COLO829 (cell line): ENCODE data around the gene ABCF2.

Experiments used
- DNase-seq: peaks from one replicate; pipeline ENCODE4 v3.0.0; 2012; ENCODE audit warnings: low spot score

ABCF2 gene

GRCh38 chr7:151174246-151175046 lies 52.6 kb downstream of the ABCF2 start:
- peak; percentile 36 for DNase-seq

- DNase-seq = no peak
These were observed 53.4 kb downstream of the ABCF2 start for GRCh38 chr7:151173386-151174245.

- peak; percentile 57 for DNase-seq
These were observed 54.5 kb downstream of the ABCF2 start for GRCh38 chr7:151172273-151173141.

- no peak for DNase-seq
These were observed 58.2 kb downstream of the ABCF2 start for GRCh38 chr7:151168787-151169162.

GRCh38 chr7:151168003-151168786 lies 58.8 kb downstream of the ABCF2 start:
- no peak for DNase-seq

GRCh38 chr7:151167197-151167961 lies 59.6 kb downstream of the ABCF2 start, which contains the start of gene GBX1:
GBX1 (minus strand) TSS chr7:151167694; CDS start chr7:151167548, 146 bp downstream.
- DNase-seq = no peak

GRCh38 chr7:151166629-151167196 lies 60.3 kb downstream of the ABCF2 start:
- no peak for DNase-seq
